ENCODE results near the gene GPRIN2.
"Not testable (repeated sequence)": the region's sequence is repeated elsewhere in the genome, so short reads cannot be mapped to it uniquely, and the experiment has no call there.

- TF ChIP-seq, protein P1, sequence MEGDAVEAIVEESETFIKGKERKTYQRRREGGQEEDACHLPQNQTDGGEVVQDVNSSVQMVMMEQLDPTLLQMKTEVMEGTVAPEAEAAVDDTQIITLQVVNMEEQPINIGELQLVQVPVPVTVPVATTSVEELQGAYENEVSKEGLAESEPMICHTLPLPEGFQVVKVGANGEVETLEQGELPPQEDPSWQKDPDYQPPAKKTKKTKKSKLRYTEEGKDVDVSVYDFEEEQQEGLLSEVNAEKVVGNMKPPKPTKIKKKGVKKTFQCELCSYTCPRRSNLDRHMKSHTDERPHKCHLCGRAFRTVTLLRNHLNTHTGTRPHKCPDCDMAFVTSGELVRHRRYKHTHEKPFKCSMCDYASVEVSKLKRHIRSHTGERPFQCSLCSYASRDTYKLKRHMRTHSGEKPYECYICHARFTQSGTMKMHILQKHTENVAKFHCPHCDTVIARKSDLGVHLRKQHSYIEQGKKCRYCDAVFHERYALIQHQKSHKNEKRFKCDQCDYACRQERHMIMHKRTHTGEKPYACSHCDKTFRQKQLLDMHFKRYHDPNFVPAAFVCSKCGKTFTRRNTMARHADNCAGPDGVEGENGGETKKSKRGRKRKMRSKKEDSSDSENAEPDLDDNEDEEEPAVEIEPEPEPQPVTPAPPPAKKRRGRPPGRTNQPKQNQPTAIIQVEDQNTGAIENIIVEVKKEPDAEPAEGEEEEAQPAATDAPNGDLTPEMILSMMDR (IDR thresholded peaks at IDR 0.05; ENCODE audit: insufficient read depth, low read length) = not testable (repeated sequence)
- TF ChIP-seq POLR2AphosphoS5 (IDR thresholded peaks at IDR 0.05; ENCODE audit: low read depth) = not testable (repeated sequence)
Measured at GRCh38 chr10:46529742-46530141, 26.7 kb downstream of the GPRIN2 start.

All from HL-60 (cell line).